Thymus (tissue), 11 donors: Measurements from ENCODE around the gene S100P. TPM values are rescaled to one million over a fixed set of nuclear protein-coding genes. Genes with fewer than 3 reads are reported as not detected.

Experiments
- DNase-seq, 9 donors: peaks; one replicate each; pipeline ENCODE4 v3.0.0-alpha.2; 2013; ENCODE audit warnings: low spot score in 9 of 9, low read depth in 6 of 9, missing footprints in 1 of 9
- H3K27ac ChIP-seq, 2 donors: one replicate each; pipeline ENCODE4 v1.5.1; 2013; ENCODE audit warnings: control low read depth in 1 of 2, low read depth in 1 of 2, low read length in 1 of 2, mild to moderate bottlenecking in 1 of 2, moderate library complexity in 1 of 2
- H3K27me3 ChIP-seq, 2 donors: one replicate each; pipeline ENCODE4 v1.5.1; 2013; ENCODE audit warnings: low read length in 1 of 2; ENCODE audit not compliant: control insufficient read depth in 2 of 2, insufficient read depth in 1 of 2
- H3K36me3 ChIP-seq, 2 donors: one replicate each; pipeline ENCODE4 v1.5.1; 2013; ENCODE audit warnings: low read length in 1 of 2, mild to moderate bottlenecking in 1 of 2, moderate library complexity in 1 of 2; ENCODE audit not compliant: control insufficient read depth in 2 of 2, insufficient read depth in 2 of 2
- H3K4me1 ChIP-seq, 2 donors: one replicate each; pipeline ENCODE4 v1.5.1; 2013; ENCODE audit warnings: low read length in 2 of 2; ENCODE audit not compliant: control insufficient read depth in 2 of 2, insufficient read depth in 2 of 2
- H3K4me3 ChIP-seq, 2 donors: one replicate each; pipeline ENCODE4 v1.5.1; 2013; ENCODE audit warnings: low read length in 2 of 2, control low read depth in 1 of 2, mild to moderate bottlenecking in 1 of 2
- H3K9me3 ChIP-seq, 2 donors: one replicate each; pipeline ENCODE4 v1.5.1; 2013; ENCODE audit warnings: low read length in 1 of 2, mild to moderate bottlenecking in 1 of 2; ENCODE audit not compliant: control insufficient read depth in 2 of 2, insufficient read depth in 1 of 2
- WGBS: extraction: QIAGEN DNeasy Blood & Tissue Kit; methylation state at CpG from one replicate; pipeline ENCODE4 v1.1.7; 2013; 5-methylcytosine and 5-hydroxymethylcytosine counted together
- polyA plus RNA-seq: library from polyadenylated mRNA; stranded (reverse); fragments of 200-250 nt; gene quantifications from one replicate; pipeline ENCODE4 v1.2.3, GENCODE V29; 2013
- total RNA-seq: library from RNA; stranded (reverse); fragments of 120-200 nt; gene quantifications from one replicate; pipeline ENCODE4 v1.2.4, GENCODE V29; 2013
- donor health status: healthy.

Gene S100P
- total and polyA plus RNA-seq, 2 donors, result 9.7 to 32.8 TPM

GRCh38 chr4:6703786-6704185, 10.1 kb downstream of the S100P start:
- Histone ChIP-seq H3K27me3 (no peaks in the 10 kb centered on the region), H3K4me1 (peaks cover 12 to 23% of the 10 kb centered on the region in 2 donors), H3K9me3 (peaks cover 0 to 6% of the 10 kb centered on the region in 2 donors), H3K4me3 (no peak overlapping the region), H3K36me3 (peaks cover 36 to 40% of the 10 kb centered on the region in 2 donors), H3K27ac (no peak overlapping the region)
- 98% methylated on average over 3 of the region's 3 CpGs for WGBS
- no peak for DNase-seq

GRCh38 chr4:6705646-6706045, 12.0 kb downstream of the S100P start:
- 96% methylated on average over 2 of the region's 2 CpGs for WGBS

GRCh38 chr4:6706173-6706572, 12.5 kb downstream of the S100P start:
- DNase-seq, result no peak

More at GRCh38 chr4:6705646-6706045, 12.0 kb downstream of the S100P start:
- H3K4me1 ChIP-seq, result peaks cover 19 to 30% of the 10 kb centered on the region in 2 donors
- peaks cover 0 to 6% of the 10 kb centered on the region in 2 donors for H3K9me3 ChIP-seq
- peaks cover 36 to 40% of the 10 kb centered on the region in 2 donors for H3K36me3 ChIP-seq
- no peak overlapping the region for H3K27ac ChIP-seq
- H3K4me3 ChIP-seq, result no peak overlapping the region
- DNase-seq, result no peak
- H3K27me3 ChIP-seq, result no peaks in the 10 kb centered on the region

GRCh38 chr4:6709230-6710114, 15.8 kb downstream of the S100P start, which contains the start of gene MRFAP1L1:
MRFAP1L1 (minus strand) TSS chr4:6709865; CDS start chr4:6709629, 236 bp downstream.
- Histone ChIP-seq H3K4me3 (peak within 1 kb of the TSS; percentile 73 to 86), H3K27me3 (no peaks in the 10 kb centered on the region), H3K36me3 (peaks cover 14 to 23% of the 10 kb centered on the region in 2 donors), H3K4me1 (peaks cover 20 to 30% of the 10 kb centered on the region in 2 donors), H3K27ac (peak within 1 kb of the TSS; percentile 94 to 95), H3K9me3 (no peaks in the 10 kb centered on the region)
- under 1% methylated on average over 72 of the region's 72 CpGs for WGBS
- peak; percentile 91 to 99 (median 97) for DNase-seq

More at GRCh38 chr4:6706173-6706572, 12.5 kb downstream of the S100P start:
- no peaks in the 10 kb centered on the region for H3K27me3 ChIP-seq
- WGBS, result 97% methylated on average over 5 of the region's 5 CpGs
- H3K9me3 ChIP-seq, result peaks cover 0 to 6% of the 10 kb centered on the region in 2 donors
- H3K36me3 ChIP-seq, result peaks cover 36 to 40% of the 10 kb centered on the region in 2 donors
- no peak overlapping the region for H3K27ac ChIP-seq
- peaks cover 20 to 30% of the 10 kb centered on the region in 2 donors for H3K4me1 ChIP-seq
- H3K4me3 ChIP-seq, result no peak overlapping the region

- WGBS, result 25% methylated on average over 6 of the region's 6 CpGs
- DNase-seq, result no peak
- peak overlapping the region; percentile 73 to 86 for H3K4me3 ChIP-seq
- peak overlapping the region; percentile 38 to 94 for H3K27ac ChIP-seq
- peaks cover 14 to 18% of the 10 kb centered on the region in 2 donors for H3K36me3 ChIP-seq
- no peaks in the 10 kb centered on the region for H3K9me3 ChIP-seq
- peaks cover 20 to 30% of the 10 kb centered on the region in 2 donors for H3K4me1 ChIP-seq
- no peaks in the 10 kb centered on the region for H3K27me3 ChIP-seq
Measured at GRCh38 chr4:6710282-6710681, 16.6 kb downstream of the S100P start.

- H3K9me3 ChIP-seq, result no peaks in the 10 kb centered on the region
- peaks cover 14 to 17% of the 10 kb centered on the region in 2 donors for H3K36me3 ChIP-seq
- WGBS, result 57% methylated on average over 2 of the region's 2 CpGs
- H3K4me3 ChIP-seq, result no peak overlapping the region
- peaks cover 24 to 34% of the 10 kb centered on the region in 2 donors for H3K4me1 ChIP-seq
- H3K27me3 ChIP-seq, result no peaks in the 10 kb centered on the region
- no peak for DNase-seq
- H3K27ac ChIP-seq, result no peak overlapping the region
Measured at GRCh38 chr4:6710996-6711395, 17.3 kb downstream of the S100P start.

GRCh38 chr4:6714954-6715353, 21.3 kb downstream of the S100P start:
- no peaks in the 10 kb centered on the region for H3K27me3 ChIP-seq
- 98% methylated on average over 1 of the region's 1 CpG for WGBS
- no peak for DNase-seq
- peaks cover 14 to 16% of the 10 kb centered on the region in 2 donors for H3K4me1 ChIP-seq
- no peaks in the 10 kb centered on the region for H3K9me3 ChIP-seq
- H3K36me3 ChIP-seq, result no peaks in the 10 kb centered on the region
- no peak overlapping the region for H3K27ac ChIP-seq
- no peak overlapping the region for H3K4me3 ChIP-seq

- H3K4me1 ChIP-seq, result peaks cover 10 to 14% of the 10 kb centered on the region in 2 donors
- WGBS, result 25% methylated on average over 9 of the region's 9 CpGs
- H3K27ac ChIP-seq, result peak overlapping the region; percentile 44 to 81
- H3K36me3 ChIP-seq, result no peaks in the 10 kb centered on the region
- H3K4me3 ChIP-seq, result peak overlapping the region; percentile 73 to 89
- no peaks in the 10 kb centered on the region for H3K27me3 ChIP-seq
- DNase-seq, result no peak
- no peaks in the 10 kb centered on the region for H3K9me3 ChIP-seq
Measured at GRCh38 chr4:6715704-6716017, 22.0 kb downstream of the S100P start.
